ENCODE results near the gene RASSF5.
"Not testable (repeated sequence)": the region's sequence is repeated elsewhere in the genome, so short reads cannot be mapped to it uniquely, and the experiment has no call there.

Gene RASSF5

DNA sequence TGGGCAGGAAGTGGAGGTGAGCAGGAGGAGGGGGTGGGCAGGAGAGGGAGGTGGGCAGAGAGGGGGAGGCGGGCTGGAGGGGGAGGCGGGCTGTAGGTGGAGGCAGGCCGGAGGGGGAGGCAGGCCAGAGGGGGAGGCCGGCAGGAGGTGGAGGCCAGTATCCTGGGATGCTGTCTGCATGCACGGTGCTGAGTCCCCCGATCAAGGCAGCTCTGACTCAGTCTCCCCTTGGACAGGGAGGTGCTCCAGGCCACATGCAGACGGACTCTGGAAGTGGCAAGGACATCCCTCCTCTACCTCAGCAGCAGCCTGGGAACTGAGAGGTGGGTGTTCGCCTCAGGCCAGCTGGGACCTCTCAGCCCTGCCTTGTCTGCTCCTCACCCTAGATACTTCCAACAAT lies 27.1 kb upstream of the RASSF5 start:
- TF ChIP-seq CTCF (IDR thresholded peaks at IDR 0.05; ENCODE audit: borderline replicate concordance, control extremely low read depth, extremely low read depth, insufficient read depth, missing control alignments) = no peak
- in situ Hi-C loops (cut with MboI; ENCODE audit: low sequenced_read_pairs, unreplicated experiment) = no loop called here
- DNase-seq (ENCODE audit: low spot score) = no peak

- TF ChIP-seq CTCF (IDR thresholded peaks at IDR 0.05; ENCODE audit: borderline replicate concordance, control extremely low read depth, extremely low read depth, insufficient read depth, missing control alignments) = no peak
- in situ Hi-C loops (cut with MboI; ENCODE audit: low sequenced_read_pairs, unreplicated experiment) = no loop called here
- no peak for DNase-seq (ENCODE audit: low spot score)
Observed at GRCh38 chr1:206482611-206483010, 24.7 kb upstream of the RASSF5 start.

DNA sequence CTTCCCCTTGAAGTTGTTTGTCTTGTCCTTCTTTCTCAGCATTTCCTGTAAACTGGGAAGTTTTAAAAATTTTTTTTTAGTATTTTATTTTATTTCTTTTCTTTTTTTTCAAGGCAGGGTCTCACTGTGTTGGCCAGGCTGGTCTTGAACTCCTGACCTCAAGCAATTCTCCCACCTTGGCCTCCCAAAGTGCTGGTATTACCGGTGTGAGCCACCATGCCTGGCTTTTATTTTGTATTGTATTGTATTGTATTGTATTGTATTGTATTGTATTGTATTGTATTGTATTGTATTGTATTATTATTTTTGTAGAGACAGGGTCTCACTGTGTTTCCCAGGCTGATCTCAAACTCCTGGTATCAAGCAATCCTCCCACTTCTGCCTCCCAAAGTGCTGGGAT lies 23.5 kb upstream of the RASSF5 start:
- in situ Hi-C loops (cut with MboI; ENCODE audit: low sequenced_read_pairs, unreplicated experiment) = not testable (repeated sequence)

GRCh38 chr1:206484901-206485300 lies 22.4 kb upstream of the RASSF5 start:
- TF ChIP-seq CTCF (IDR thresholded peaks at IDR 0.05; ENCODE audit: borderline replicate concordance, control extremely low read depth, extremely low read depth, insufficient read depth, missing control alignments) = no peak
- in situ Hi-C loops (cut with MboI; ENCODE audit: low sequenced_read_pairs, unreplicated experiment) = loop anchor here (5.0 kb wide), 1 partner anchor 97 kb away; no protein-coding TSS in a partner anchor
- no peak for DNase-seq (ENCODE audit: low spot score)

More for the DNA sequence above, 23.5 kb upstream of the RASSF5 start:
- not testable (repeated sequence) for DNase-seq (ENCODE audit: low spot score)

DNA sequence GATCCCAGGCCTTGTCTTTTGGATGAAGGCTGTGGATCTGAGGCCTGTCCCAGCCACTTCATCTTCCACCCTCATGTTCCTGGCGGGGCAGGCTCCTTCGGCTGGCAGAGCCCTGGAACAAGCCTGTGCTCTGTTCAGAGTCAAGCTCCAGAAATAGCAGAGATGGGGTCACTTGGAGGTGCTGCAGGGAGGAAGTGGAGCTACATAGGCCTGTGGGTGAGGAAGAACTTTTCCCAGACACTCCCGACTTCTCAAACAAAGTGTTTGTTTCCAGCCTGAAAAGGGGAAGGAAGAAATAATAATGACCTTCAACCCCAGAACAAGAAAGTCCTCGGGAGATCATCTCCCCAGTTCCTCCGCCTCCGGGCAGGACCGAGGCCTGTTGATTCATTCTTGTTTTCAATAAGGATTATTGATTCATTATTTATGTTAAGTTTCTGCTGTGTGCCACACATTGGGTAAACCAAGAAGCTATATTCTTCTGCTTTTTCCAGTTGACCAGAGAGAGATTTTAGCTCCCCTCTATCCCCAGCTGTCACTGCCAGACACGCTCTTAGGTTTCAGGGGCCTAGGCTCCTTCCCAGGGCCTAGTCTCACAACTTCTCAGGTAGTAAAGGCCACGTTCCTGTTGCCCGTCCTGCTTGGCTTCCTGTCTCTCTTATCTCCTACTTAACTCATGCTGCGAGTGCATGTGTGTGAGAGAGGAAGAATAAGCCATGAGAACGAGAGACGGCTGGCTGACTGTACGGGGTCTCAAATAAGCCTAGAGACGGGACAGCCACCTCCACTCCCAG lies 20.1 kb upstream of the RASSF5 start:
- in situ Hi-C loops (cut with MboI; ENCODE audit: low sequenced_read_pairs, unreplicated experiment) = loop anchor here (5.0 kb wide), 1 partner anchor 95 kb away; no protein-coding TSS in a partner anchor
- no peak for DNase-seq (ENCODE audit: low spot score)
- no peak for TF ChIP-seq CTCF (IDR thresholded peaks at IDR 0.05; ENCODE audit: borderline replicate concordance, control extremely low read depth, extremely low read depth, insufficient read depth, missing control alignments)

- no peak for TF ChIP-seq CTCF (IDR thresholded peaks at IDR 0.05; ENCODE audit: borderline replicate concordance, control extremely low read depth, extremely low read depth, insufficient read depth, missing control alignments)
- no peak for DNase-seq (ENCODE audit: low spot score)
- in situ Hi-C loops (cut with MboI; ENCODE audit: low sequenced_read_pairs, unreplicated experiment) = loop anchor here (5.0 kb wide), 1 partner anchor 94 kb away; no protein-coding TSS in a partner anchor
Observed at GRCh38 chr1:206487970-206488369, 19.4 kb upstream of the RASSF5 start.

DNA sequence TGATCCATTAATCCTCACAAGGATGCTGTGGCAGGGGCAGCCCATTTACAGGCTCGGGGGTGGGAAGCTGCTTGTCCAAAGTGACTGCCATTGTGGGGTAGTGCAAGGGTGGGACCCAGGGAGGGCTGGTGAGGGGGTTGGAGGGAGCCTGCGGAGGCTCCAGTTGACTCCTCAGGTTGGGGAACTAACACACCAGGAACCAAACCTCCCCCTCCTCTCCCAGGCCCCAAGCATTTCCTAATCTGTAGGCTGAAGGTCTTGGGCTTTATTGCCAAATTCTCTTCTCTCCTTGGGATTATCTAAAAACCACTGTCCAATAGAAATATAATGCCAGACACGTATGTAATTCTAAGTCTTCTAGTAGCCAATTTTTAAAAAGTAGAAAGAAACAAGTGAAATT lies 18.9 kb upstream of the RASSF5 start:
- no peak for DNase-seq (ENCODE audit: low spot score)
- TF ChIP-seq CTCF (IDR thresholded peaks at IDR 0.05; ENCODE audit: borderline replicate concordance, control extremely low read depth, extremely low read depth, insufficient read depth, missing control alignments) = no peak
- in situ Hi-C loops (cut with MboI; ENCODE audit: low sequenced_read_pairs, unreplicated experiment) = loop anchor here (5.0 kb wide), 1 partner anchor 94 kb away; no protein-coding TSS in a partner anchor
